Osteoblast (primary cell): ENCODE measurements around the gene BAZ2B. TPM values are rescaled to one million over a fixed set of nuclear protein-coding genes. Genes with fewer than 3 reads are reported as not detected.

Experiments used
- DNase-seq: peaks from one replicate; pipeline ENCODE4 v3.0.0; 2011; ENCODE audit warnings: low spot score, mixed read lengths; ENCODE audit not compliant: insufficient read length; ENCODE audit errors: missing footprints
- H2AFZ ChIP-seq: 2 replicates; pipeline ENCODE4 v1.6.0; 2011; ENCODE audit warnings: mild to moderate bottlenecking, low read length
- H3K27ac ChIP-seq: 2 replicates; pipeline ENCODE4 v1.5.1; 2011; ENCODE audit warnings: mild to moderate bottlenecking, low read depth, low read length, moderate library complexity
- H3K27me3 ChIP-seq: 2 replicates; pipeline ENCODE4 v1.6.0; 2012; ENCODE audit warnings: mild to moderate bottlenecking, control low read depth, inconsistent platforms, low read length, moderate library complexity; ENCODE audit not compliant: insufficient read depth
- H3K36me3 ChIP-seq: 2 replicates; pipeline ENCODE4 v1.5.1; 2011; ENCODE audit warnings: mild to moderate bottlenecking, low read length, control low read depth, moderate library complexity; ENCODE audit not compliant: insufficient read depth
- H3K4me1 ChIP-seq: 2 replicates; pipeline ENCODE4 v1.5.1; 2011; ENCODE audit warnings: mild to moderate bottlenecking, low read length, control low read depth, moderate library complexity; ENCODE audit not compliant: insufficient read depth
- H3K4me2 ChIP-seq: 2 replicates; pipeline ENCODE4 v1.6.0; 2011; ENCODE audit warnings: mild to moderate bottlenecking, low read length; ENCODE audit not compliant: insufficient read depth
- H3K4me3 ChIP-seq: fragments of 200-600 bp; sonication (generic); 3 replicates; pipeline ENCODE4 v1.5.1; 2012; ENCODE audit warnings: mild to moderate bottlenecking, low read length, inconsistent platforms; ENCODE audit not compliant: insufficient read depth
- H3K79me2 ChIP-seq: 2 replicates; pipeline ENCODE4 v1.6.0; 2012; ENCODE audit warnings: mild to moderate bottlenecking, low read length, control low read depth, inconsistent platforms; ENCODE audit not compliant: insufficient read depth
- H3K9me3 ChIP-seq: 2 replicates; pipeline ENCODE4 v1.5.1; 2011; ENCODE audit warnings: low read depth, low read length, control low read depth
- H4K20me1 ChIP-seq: 2 replicates; pipeline ENCODE4 v1.6.0; 2012; ENCODE audit warnings: mild to moderate bottlenecking, low read length, control low read depth; ENCODE audit not compliant: insufficient read depth
- CTCF ChIP-seq: IDR thresholded peaks from 2 replicates; pipeline ENCODE4 v1.5.1; 2011; ENCODE audit warnings: mild to moderate bottlenecking, low read depth, low read length, moderate library complexity; ENCODE audit errors: extremely low read depth
- total RNA-seq: library from RNA; depleted of rRNA; stranded (reverse); fragments of >200 nt; gene quantifications from 2 replicates; pipeline ENCODE4 v1.2.3, GENCODE V29; 2012

Gene BAZ2B
- total RNA-seq, 1 donor: 59.4 TPM

GRCh38 chr2:159287733-159288132, 328.6 kb downstream of the BAZ2B start:
- no peaks in the 10 kb centered on the region for H4K20me1 ChIP-seq

GRCh38 chr2:159286709-159287441, 329.5 kb downstream of the BAZ2B start:
- Histone ChIP-seq H4K20me1 (no peaks in the 10 kb centered on the region), H2AFZ (peak overlapping the region; percentile 100), H3K4me2 (peak overlapping the region; percentile 98), H3K27me3 (no peaks in the 10 kb centered on the region), H3K27ac (peak overlapping the region; percentile 83), H3K9me3 (no peaks in the 10 kb centered on the region), H3K4me1 (peaks cover 22% of the 10 kb centered on the region), H3K79me2 (peaks cover 31% of the 10 kb centered on the region), H3K36me3 (no peaks in the 10 kb centered on the region), H3K4me3 (peak overlapping the region; percentile 96)
- TF ChIP-seq CTCF: no peak
- peak; percentile 99 for DNase-seq

More at GRCh38 chr2:159287733-159288132, 328.6 kb downstream of the BAZ2B start:
- peak; percentile 54 for DNase-seq
- H2AFZ ChIP-seq: no peak overlapping the region
- peaks cover 29% of the 10 kb centered on the region for H3K79me2 ChIP-seq
- no peak overlapping the region for H3K4me3 ChIP-seq
- H3K27ac ChIP-seq: no peak overlapping the region
- no peaks in the 10 kb centered on the region for H3K36me3 ChIP-seq
- H3K27me3 ChIP-seq: no peaks in the 10 kb centered on the region
- no peak for TF ChIP-seq CTCF
- H3K4me1 ChIP-seq: peaks cover 22% of the 10 kb centered on the region
- no peaks in the 10 kb centered on the region for H3K9me3 ChIP-seq
- H3K4me2 ChIP-seq: no peak overlapping the region

GRCh38 chr2:159285929-159286708, 330.2 kb downstream of the BAZ2B start, which contains the start of gene WDSUB1:
Gene WDSUB1 (minus strand): TSS chr2:159286703. CDS start chr2:159283069, 3,634 bp downstream.
- TF ChIP-seq CTCF: no peak
- no peaks in the 10 kb centered on the region for H3K36me3 ChIP-seq

GRCh38 chr2:159285433-159285832, 330.9 kb downstream of the BAZ2B start:
- no peak for TF ChIP-seq CTCF
- peak; percentile 13 for DNase-seq
- H3K4me3 ChIP-seq: peak overlapping the region; percentile 96
- H3K4me1 ChIP-seq: peaks cover 13% of the 10 kb centered on the region
- peak overlapping the region; percentile 96 for H2AFZ ChIP-seq
- no peaks in the 10 kb centered on the region for H3K9me3 ChIP-seq
- H3K27ac ChIP-seq: peak overlapping the region; percentile 70
- peak overlapping the region; percentile 98 for H3K4me2 ChIP-seq
- peaks cover 35% of the 10 kb centered on the region for H3K79me2 ChIP-seq
- H3K27me3 ChIP-seq: no peaks in the 10 kb centered on the region
- no peaks in the 10 kb centered on the region for H3K36me3 ChIP-seq
- no peaks in the 10 kb centered on the region for H4K20me1 ChIP-seq

More at GRCh38 chr2:159285929-159286708, 330.2 kb downstream of the BAZ2B start, which contains the start of gene WDSUB1:
- peak within 1 kb of the TSS; percentile 98 for H3K4me2 ChIP-seq
- peak within 1 kb of the TSS; percentile 96 for H3K4me3 ChIP-seq
- no peaks in the 10 kb centered on the region for H3K9me3 ChIP-seq
- peaks cover 20% of the 10 kb centered on the region for H3K4me1 ChIP-seq
- no peaks in the 10 kb centered on the region for H3K27me3 ChIP-seq
- peak within 1 kb of the TSS; percentile 100 for H2AFZ ChIP-seq
- H4K20me1 ChIP-seq: no peaks in the 10 kb centered on the region
- peak; percentile 93 for DNase-seq
- H3K79me2 ChIP-seq: peaks cover 35% of the 10 kb centered on the region
- peak within 1 kb of the TSS; percentile 83 for H3K27ac ChIP-seq
